ENCODE data around the gene MAP3K3.

MAP3K3 gene

DNA sequence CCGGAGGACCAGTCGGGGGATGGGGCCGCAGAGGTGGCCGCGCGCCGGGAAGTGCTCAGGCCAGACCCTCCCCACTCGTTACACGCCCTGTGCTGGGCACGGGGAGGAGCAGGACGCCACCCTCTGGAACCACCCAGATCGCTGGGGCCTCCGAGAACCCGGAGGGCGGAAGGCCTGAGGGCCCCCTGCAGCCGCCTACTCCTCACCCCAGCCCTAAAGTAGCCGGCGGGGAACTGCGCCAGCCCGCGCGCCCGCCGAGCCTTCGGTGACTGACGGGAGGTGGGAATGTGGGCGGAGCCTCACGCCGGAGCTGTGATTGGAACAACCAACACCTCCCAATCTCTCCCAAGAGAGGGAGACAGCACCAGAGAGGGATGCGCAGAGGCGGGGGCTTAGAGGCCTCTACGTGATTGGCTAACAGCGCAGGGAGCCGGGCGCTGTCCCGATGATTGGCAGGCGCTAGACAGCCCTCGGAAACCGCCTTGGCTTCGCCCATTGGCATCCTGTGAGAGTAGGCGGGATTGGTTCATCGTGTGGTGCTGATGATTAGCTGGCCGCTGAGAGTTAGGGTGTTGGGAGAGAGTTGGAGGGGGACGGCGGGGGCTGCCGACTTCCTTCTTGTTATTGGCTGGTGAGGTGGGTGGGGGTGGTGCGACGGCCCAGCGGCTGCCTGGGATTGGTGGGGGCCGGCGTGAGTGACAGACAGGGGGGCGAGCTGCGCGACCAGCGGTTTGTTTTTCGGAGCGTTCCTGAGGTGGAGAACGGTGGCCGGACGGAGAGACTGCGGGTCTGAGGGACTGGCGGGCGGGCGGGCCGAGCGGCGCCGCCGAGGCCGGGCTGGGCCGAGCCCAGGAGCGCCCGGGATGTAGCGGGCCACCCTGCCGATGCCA, at the start of gene MAP3K3:
TSS of gene MAP3K3 (plus strand) at position 734 of the 890 bp plus-strand sequence. CDS start 343 bp downstream, outside the sequence.
- DNase-seq: peak; percentile 100

DNA sequence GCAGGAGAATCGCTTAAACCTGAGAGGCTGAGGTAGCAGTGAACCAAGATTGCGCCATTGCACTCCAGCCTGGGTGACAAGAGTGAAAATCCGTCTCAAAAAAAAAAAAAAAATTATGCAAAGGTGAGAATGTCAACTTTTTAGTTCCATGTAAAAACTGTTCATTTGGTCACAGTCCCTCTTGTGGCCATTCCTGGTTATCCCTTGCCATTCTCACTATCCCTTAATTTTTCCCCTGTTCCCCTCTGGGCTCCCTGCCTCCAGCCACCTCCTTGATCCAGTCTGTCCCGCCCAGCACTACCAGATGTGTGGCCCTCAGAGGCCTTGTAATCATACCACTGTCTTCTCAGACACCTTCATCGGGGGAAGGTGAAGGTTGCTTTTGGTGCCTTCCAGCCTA, 48.6 kb upstream of the MAP3K3 start:
- DNase-seq: no peak

DNA sequence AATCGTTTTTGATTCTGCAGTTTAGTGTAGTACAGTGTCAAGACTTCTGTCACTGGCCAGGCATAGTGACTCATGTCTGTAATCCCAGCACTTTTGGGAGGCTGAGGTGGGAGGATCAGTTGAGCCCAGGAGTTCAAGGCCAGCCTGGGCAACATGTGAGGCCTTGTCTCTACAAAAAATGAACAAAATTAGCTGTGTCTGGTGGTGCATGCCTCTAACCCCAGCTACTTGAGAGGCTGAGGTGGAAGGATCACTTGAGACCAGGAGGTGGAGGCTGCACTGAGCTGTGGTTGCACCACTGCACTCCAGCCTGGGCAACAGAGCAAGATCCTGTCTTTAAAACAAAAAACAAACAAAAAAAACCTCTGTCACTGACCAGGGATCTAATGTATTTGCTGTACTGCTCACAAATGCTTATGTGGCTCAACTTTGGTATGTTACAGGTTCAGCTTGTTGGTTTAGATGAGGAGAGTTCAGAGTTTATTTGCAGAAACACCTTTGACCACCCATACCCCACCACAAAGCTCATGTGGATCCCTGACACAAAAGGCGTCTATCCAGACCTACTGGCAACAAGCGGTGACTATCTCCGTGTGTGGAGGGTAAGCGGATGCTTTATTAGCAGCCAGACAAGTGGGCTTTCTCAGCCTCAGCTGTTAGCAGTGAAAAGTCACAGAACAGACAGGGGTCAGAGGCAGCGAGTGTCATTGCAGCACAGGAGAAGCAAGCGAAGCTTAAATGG, 44.0 kb upstream of the MAP3K3 start:
- DNase-seq: no peak

DNA sequence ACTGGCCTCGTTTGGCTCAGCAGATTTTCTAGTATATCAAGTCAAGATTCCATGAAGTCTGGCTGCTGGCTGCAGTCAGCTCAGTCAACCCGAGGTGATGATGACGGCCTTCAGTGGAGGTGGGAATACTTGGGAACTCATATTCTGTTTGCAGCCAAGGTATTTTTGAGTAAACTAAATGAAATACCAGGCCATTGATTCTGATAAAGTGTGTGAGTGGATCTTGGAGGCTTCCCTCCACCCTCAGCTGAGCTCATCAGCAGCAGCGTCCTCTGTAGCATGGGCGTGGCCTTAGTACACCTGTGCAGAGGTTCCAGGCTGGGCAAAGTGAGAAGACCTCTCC, 43.5 kb upstream of the MAP3K3 start:
- no peak for DNase-seq

DNA sequence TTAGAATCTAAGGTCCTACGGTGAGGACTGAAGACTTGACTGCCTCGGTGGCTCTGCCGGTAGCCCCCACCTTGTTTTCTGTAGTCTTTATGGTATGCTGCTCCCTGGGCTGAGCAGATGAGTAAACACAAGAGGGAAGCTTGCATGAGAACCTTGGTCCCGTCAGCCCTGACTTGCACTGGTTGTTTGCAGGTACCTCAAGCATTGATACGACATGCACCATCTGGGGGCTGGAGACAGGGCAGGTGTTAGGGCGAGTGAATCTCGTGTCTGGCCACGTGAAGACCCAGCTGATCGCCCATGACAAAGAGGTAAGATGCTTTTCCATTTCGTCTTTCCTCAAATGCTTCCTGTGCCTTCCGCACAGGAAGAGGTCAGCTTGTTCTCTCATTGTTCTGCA, 42.6 kb upstream of the MAP3K3 start:
- no peak for DNase-seq

DNA sequence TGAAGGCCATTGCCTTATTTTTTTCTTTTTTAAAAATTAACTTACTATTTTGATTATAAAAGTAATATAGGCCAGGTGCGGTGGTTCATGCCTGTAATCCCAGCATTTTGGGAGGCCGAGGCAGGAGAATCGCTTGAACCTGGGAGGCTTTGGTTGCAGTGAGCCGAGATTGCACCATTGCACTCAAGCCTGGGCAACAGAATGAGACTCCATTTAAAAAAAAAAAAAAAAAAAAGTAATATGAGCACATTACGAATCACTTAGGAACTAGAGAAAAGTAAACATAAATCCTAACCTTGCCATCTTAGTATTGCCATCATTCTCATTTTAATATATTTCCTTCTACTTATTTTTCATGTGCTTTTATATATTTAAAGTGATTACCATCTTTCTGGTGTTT, 34.4 kb upstream of the MAP3K3 start:
- DNase-seq: no peak

DNA sequence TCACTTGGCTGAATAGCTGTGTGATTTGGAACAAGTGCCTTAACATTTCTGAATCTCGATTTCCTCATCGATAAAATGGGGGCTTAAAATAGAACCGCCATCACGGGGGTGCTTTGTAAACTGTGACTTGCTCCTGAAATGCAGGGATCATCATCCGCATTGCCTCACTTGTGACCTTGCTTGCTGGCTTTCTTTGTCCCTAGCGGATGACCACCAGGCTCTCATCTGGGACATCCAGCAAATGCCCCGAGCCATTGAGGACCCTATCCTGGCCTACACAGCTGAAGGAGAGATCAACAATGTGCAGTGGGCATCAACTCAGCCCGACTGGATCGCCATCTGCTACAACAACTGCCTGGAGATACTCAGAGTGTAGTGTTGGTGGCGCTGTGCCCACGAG, 33.4 kb upstream of the MAP3K3 start:
- peak; percentile 55 for DNase-seq

DNA sequence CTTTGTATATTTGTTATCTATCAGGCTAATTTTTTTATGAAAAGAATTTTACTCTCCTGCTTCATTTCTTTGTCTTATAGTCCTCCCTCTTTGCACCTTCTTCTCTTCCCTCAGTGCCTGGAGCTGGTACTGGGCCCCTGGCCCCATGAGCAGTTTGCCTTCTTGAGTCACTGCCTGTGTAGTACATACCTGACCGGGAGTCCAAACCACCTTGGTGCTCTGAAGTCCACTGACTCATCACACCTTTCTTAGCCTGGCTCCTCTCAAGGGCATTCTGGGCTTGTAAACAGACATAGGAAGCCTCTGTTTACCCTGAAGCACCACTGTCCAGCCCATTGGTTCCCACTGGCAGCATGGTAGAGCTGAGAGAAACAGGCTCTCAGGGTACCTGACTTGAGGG, 32.6 kb upstream of the MAP3K3 start:
- DNase-seq: no peak

DNA sequence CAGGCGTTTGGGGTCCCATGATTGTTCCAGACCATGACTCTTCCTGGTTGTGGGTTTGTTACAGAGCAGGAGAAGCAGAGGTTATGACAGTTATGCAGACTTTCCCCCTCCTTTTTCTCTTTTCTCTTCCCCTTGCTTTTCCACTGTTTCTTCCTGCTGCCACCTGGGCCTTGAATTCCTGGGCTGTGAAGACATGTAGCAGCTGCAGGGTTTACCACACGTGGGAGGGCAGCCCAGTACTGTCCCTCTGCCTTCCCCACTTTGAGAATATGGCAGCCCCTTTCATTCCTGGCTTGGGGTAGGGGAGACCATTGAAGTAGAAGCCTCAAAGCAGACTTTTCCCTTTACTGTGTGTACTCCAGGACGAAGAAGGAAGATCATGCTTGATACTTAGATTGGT, 29.4 kb upstream of the MAP3K3 start:
- DNase-seq: no peak

DNA sequence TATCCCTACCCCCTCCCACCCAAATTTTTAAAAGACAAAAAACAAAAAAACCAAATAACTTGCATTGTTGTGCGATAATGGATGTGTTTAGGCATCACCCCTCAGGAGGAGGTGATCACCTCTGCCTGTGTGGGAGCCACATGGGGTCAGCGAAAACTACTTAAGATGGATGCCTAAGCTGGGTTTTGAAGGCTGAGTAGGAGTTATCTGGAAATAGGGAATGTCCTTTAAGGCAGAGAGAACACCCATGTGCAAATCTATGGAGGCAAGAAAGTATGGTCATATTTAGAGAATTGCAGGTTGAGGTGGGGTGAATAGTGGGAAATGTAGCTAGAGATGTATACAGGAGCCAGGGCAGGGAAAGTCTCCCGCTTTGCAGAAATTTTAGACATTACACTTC, 27.1 kb upstream of the MAP3K3 start:
- no peak for DNase-seq

DNA sequence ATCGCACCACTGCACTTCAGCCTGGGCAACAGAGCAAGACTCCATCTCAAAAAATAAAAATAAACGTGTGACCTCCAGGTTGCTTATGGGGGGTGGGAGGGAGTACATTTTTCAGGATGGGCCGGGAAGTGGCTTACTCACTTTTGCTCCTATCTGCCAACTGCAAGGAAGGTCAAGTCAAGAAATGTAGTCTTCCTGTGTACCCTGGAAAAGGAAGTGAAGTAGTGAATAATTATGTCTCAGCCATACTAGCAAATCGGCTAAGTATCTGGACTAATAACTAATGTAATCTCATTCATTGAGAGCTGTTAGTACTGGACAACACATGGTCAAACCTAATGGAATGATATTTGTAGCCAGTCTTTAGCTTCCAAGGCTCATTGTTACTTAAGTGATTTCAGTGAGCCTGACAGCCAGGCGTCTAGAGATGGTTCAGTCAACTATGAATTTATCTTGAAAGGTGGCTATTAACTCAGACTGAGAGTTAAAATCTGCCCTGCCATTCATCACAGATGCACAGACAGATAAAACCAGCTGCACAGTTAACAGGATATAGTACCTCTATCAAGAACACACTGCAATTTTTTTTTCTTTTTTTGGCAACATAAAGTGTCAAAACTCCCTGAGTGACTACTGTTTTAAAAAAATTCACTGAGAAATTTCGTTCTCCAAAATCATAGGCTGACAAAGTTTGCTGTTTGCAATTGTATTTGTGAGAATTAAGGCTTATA, 25.2 kb upstream of the MAP3K3 start:
- no peak for DNase-seq

DNA sequence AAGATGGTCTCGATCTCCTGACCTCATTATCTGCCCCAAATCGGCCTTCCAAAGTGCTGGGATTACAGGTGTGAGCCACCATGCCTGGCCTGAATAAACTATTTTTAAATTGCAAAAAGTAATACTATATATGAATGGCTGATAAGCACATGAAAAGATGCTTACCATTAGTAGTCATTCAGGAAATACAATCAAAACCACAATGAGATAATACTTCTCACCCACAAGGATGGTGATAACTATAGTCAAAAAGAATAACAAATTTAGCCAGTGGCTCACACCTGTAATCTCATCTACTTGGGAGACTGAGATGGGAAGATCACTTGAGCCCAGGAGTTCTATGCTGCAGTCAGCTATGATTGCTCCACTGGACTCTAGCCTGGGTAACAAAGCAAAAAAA, 23.9 kb upstream of the MAP3K3 start:
- no peak for DNase-seq

DNA sequence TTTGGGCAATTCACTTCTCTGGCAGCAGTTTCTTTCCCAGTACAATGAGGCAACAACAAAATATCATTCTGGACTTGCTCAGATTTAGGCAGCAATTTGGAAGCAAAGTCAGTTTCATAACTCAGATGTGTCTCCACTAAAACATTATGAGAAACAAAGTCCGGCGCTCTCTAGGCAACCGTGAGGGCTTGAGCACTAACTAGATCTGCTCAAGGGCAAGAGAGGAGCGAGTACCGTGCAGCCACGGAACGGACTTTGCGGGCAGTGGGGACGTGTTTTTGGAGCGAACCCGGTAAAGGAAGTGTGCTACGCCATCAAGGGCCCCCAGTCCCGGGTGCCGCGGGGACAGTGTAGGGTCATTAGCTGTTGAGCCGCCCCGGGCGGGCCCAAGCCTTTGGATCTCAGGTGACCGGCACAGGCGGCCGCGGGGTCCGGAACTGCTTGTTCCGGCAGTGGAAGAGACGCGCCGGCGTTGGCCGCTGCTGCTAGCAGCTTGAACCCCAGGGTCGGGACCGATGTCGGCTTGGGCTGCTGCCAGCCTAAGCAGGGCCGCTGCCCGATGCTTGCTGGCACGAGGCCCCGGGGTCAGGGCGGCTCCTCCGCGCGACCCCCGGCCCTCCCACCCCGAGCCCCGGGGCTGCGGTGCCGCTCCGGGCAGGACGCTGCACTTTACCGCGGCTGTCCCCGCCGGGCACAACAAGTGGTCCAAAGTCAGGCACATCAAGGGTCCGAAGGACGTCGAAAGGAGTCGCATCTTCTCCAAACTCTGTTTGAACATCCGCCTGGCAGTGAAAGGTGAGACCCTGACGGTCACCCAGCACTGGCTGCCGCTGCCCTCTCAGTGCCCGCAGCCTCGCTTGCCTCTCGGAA, 21.4 kb upstream of the MAP3K3 start, which contains the start of gene TACO1:
TSS of gene TACO1 (plus strand) at position 327 of the 870 bp plus-strand sequence. CDS start at position 516, 189 bp downstream.
- peak; percentile 57 for DNase-seq

DNA sequence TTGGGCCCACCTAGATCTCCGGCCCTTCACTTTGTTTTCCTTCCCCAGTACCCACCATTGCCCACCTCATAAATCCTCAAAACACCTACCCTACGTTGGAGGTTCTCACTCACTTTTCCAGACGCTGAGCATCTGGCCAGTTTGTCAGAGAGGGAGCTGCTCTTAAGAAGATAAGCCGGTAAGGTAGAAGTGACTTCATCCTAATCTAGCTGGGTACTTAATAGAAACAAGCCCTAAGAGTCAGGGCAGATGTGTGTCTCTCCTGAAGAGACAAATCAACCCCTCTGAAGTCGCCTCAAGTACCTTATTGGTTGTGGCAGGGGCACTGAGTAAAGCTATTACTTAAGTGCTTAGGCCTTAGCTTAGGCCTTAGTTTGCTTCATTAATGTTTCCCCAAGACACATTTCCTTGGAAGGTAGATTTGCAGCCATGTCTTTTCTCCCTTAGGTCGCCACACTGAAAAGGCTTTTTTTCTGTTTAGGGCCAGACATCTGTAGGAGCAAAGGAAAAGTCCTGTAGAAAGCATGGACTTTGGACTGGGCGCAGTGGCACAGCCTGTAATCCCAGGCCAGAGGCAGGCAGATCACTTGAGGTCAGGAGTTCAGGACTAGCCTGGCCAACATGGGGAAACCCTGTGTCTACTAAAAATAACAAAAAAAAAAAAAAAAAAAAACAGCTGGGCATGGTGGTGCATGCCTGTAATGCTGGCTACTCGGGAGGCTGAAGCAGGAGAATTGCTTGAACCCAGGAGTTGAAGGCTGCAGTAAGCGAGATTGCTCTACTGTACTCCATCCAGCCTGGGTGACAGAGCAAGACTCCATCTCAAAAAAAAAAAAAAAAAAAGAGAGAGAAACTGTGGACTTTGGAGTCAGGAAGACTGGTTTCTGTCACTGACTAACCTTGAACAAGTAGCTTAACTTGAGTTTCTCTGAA, 20.5 kb upstream of the MAP3K3 start:
- DNase-seq: no peak

DNA sequence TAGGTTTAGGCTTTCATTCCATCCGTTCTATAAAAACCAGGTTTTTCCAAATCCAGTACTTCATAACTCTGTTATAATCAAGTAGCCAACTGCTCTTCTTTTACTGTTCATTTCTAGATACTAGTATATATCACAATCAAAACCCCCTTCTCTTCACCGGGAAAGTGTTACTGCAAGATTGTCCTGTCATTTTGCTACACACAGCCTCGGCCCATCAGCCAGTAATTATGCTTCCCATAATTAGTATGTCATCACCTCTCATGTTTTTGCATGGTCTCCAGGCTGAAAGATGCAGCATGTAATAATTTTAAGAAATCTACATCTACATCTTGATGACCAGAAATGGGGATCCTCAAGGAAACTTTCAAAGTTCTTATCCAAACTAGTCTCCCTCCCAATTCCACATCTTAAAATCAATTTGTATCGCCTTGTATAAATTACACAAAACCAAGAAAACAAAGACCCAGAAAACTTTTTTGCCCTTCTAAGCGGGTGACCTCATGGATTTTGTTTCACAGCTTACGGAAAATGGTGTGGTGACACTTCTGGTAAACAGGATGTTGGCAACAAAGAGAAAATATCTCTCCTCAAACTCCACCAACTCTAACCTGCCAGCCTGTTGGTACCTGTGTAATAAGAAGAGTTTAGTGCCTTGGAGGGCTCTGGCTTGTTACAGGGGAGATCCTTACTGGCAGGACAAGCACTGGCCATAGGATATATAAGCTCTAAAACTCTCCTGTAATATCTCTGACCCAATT, 12.2 kb upstream of the MAP3K3 start:
- DNase-seq: no peak

DNA sequence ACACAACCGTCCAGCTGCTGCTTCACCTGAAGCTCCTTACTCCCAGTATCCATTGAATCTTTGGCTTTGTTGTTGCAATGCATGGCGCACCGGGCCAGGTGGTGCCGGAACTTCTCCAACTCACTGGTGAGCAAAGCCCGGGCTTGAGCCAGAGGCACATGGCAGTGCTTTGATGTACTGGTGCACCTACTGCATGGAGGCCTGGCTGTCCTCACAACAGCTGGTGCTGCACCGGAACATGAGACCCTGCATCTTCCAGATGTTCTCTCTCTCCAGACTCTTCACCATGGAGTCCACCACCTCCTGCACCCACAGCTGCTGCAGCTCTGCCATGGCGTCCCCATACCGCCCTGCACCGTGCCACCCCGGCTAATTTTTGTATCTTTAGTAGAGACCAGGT, 11.4 kb upstream of the MAP3K3 start:
- DNase-seq: no peak

DNA sequence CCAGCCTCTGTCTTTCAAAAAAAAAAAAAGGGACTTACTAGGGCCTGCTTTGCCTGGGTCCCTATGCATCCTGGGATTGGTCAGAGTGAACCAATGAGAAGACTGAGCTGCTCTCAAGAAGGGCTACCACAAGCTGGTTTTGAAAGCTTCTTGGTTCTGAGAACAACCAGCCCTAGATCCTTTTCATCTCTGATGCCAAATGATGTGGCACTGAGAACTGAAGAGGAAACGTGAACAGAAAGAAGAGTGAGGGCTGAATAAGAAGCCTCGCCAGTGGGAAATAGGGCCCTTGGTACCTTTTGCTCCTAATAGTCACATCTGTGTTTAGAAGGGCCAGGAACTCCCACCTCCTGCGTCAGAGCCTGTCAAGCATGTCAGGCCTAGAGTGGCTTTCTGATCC, 10.9 kb upstream of the MAP3K3 start:
- no peak for DNase-seq

DNA sequence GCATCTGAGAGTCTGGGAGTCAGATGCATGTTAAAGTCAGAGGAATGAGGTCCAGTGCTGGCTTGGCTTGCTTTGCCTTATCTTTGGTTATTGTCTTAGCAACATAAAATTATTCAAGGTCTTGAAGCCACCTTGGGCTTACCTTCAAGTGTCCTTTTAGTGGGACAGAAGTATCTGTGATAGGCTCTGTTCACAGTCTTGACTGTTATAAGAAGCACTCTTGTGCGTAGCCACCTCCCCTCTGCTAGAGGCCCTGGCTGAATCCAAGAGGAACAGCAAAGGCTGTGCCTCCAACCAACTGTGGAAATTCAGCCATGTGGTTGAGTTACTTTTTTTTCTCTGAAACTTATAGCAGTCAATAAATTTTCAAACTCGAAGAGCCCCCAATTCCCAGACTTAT, 8.6 kb upstream of the MAP3K3 start:
- DNase-seq: no peak

DNA sequence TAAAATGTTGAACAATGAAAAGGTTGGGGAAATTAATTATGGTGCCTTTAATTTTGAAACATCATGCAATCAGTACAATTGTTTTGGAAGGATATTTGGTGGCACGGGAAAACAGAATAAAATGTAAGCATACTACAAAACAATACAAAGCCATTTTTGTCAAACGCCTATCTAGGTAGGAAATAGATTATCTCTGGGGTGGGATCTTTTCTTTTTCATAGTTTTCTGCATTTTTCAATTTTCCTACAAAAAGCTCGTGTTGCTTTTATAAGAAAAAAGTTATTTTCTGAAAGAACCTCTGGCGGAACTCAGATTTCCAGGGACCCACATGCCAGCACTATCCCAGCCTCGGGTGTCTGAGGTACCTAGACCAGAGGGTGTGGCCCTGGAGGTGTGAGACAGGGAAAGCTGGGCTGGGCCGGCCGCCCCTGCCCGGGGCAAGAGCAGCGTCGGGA, 961 bp upstream of the MAP3K3 start:
- no peak for DNase-seq

DNA sequence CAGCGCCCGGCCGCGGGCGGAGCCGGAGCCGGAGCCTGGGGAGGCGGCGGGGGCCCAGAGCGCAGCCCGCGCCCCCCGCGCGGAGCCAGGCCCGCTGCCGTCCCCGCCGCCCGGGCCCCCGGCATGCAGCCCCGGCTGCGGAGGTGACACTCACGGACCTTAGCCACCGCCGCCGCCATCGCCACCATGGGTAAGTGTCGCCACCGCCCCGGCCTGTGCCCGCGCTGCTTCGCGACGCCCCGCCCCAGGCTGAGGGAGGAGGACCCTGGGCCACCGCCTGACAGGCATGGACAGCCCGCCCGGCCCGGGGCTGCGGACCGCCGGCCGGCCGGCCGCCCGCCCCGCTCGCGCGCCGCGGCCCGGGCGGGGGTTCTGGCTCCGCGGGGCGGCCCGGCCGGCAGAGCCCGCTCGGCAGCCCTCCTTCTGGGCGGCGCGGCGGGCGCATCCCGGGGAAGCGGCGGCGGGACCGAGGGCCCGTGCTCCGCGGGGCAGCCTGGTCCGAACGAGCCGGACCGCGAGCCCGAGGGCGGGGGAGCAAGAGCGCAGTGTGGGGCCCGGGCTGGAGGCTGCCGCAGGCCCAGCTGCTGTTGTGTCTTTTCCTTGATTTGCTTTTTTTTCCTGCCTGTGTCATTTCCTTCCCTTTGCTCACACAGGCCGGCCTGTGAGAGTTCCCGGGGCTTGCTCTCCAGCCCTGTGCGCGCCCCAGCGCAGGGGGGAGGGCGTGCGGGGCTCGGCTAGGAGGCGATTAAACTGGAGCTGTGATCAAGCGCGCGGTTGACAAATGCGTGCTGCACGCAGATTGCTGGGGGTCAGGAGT, 565 bp downstream of the MAP3K3 start:
- DNase-seq: no peak

Data from NCI-H1694 (cell line).